Neural crest cell (in vitro differentiated cells): ENCODE measurements around the gene ZNF628. TPM values are rescaled to one million over a fixed set of nuclear protein-coding genes. Genes with fewer than 3 reads are reported as not detected.
"Not testable (repeated sequence)": the region's sequence is repeated elsewhere in the genome, so short reads cannot be mapped to it uniquely, and the experiment has no call there.

Experiments used
- DNase-seq: peaks from one replicate; pipeline ENCODE4 v3.0.0; 2021; ENCODE audit warnings: low read depth, mixed read lengths, low spot score
- H3K27ac Mint-ChIP-seq: one replicate; pipeline ENCODE4 v1.8.0; 2021; ENCODE audit warnings: mild to moderate bottlenecking, mixed read lengths; ENCODE audit not compliant: unreplicated experiment
- H3K27me3 Mint-ChIP-seq: 2 replicates; pipeline ENCODE4 v1.8.0; 2021; ENCODE audit warnings: low read depth, mild to moderate bottlenecking, mixed read lengths
- H3K36me3 Mint-ChIP-seq: 2 replicates; pipeline ENCODE4 v1.8.0; 2021; ENCODE audit warnings: low read depth, mild to moderate bottlenecking, mixed read lengths
- H3K4me1 Mint-ChIP-seq: 2 replicates; pipeline ENCODE4 v1.8.0; 2021; ENCODE audit warnings: mixed read lengths
- H3K4me3 Mint-ChIP-seq: one replicate; pipeline ENCODE4 v1.8.0; 2021; ENCODE audit warnings: mild to moderate bottlenecking, mixed read lengths
- H3K9me3 Mint-ChIP-seq: 2 replicates; pipeline ENCODE4 v1.8.0; 2021; ENCODE audit warnings: mixed read lengths
- CTCF ChIP-seq: fragments of 200-600 bp; sonication (generic); conservative IDR thresholded peaks from 2 replicates; pipeline ENCODE4 v1.5.0; 2021; ENCODE audit warnings: antibody characterized with exemption, mild to moderate bottlenecking
- total RNA-seq: library from RNA; stranded (reverse); gene quantifications from 2 replicates; pipeline ENCODE4 v1.2.1, GENCODE V29; 2021

The ZNF628 gene
- total RNA-seq, 1 donor from 2014 or later: 15.0 TPM

DNA sequence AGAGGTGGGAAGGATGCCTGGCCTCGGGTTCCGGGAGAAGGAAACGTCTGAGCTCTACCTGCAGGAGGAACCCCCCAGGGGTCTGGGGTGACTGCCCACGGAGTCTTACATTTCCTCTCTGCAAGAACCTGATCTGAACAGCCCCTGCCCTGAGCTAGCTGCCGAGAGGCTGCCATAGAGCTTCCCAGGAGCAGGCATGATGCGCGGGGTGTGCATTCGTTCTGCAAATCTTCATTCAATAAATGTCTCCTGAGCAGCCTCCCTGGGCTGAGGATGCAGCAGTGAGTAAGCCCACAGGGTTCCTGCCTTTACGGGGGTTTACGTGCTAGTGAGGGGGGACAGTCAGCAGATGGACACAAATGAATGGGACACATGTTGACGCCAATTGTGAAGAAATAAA is 31.8 kb upstream of the ZNF628 start:
- no peak for TF ChIP-seq CTCF
- Mint-ChIP-seq H3K27ac (no peak overlapping the region), H3K36me3 (peaks cover 4% of the 10 kb centered on the region), H3K4me3 (no peak overlapping the region), H3K9me3 (no peaks in the 10 kb centered on the region), H3K4me1 (peaks cover 10% of the 10 kb centered on the region), H3K27me3 (peaks cover 68% of the 10 kb centered on the region)
- DNase-seq: no peak

- H3K27me3 Mint-ChIP-seq: peaks cover 62% of the 10 kb centered on the region
Measured at GRCh38 chr19:55446060-55446459, 30.4 kb upstream of the ZNF628 start.

GRCh38 chr19:55447421-55448174 is 28.8 kb upstream of the ZNF628 start:
- Mint-ChIP-seq H3K36me3 (no peaks in the 10 kb centered on the region), H3K27me3 (peaks cover 58% of the 10 kb centered on the region), H3K4me1 (no peaks in the 10 kb centered on the region), H3K27ac (no peak overlapping the region), H3K4me3 (no peak overlapping the region), H3K9me3 (no peaks in the 10 kb centered on the region)
- DNase-seq: no peak
- no peak for TF ChIP-seq CTCF

More at GRCh38 chr19:55446060-55446459, 30.4 kb upstream of the ZNF628 start:
- TF ChIP-seq CTCF: no peak
- Mint-ChIP-seq H3K4me1 (peaks cover 6% of the 10 kb centered on the region), H3K4me3 (no peak overlapping the region), H3K36me3 (peaks cover under 1% of the 10 kb centered on the region), H3K27ac (no peak overlapping the region), H3K9me3 (no peaks in the 10 kb centered on the region)
- no peak for DNase-seq

- H3K4me3 Mint-ChIP-seq, H3K4me1 Mint-ChIP-seq, H3K36me3 Mint-ChIP-seq, H3K9me3 Mint-ChIP-seq, DNase-seq, H3K27ac Mint-ChIP-seq: not testable (repeated sequence)
- peaks cover 57% of the 10 kb centered on the region for H3K27me3 Mint-ChIP-seq
Measured at GRCh38 chr19:55448175-55448490, 28.3 kb upstream of the ZNF628 start.

- no peak for DNase-seq
- H3K27me3 Mint-ChIP-seq: peaks cover 53% of the 10 kb centered on the region
- peaks cover 13% of the 10 kb centered on the region for H3K4me1 Mint-ChIP-seq
- H3K4me3 Mint-ChIP-seq: no peak overlapping the region
- no peaks in the 10 kb centered on the region for H3K36me3 Mint-ChIP-seq
- no peak overlapping the region for H3K27ac Mint-ChIP-seq
- no peak for TF ChIP-seq CTCF
- no peaks in the 10 kb centered on the region for H3K9me3 Mint-ChIP-seq
Measured at GRCh38 chr19:55449469-55449868, 26.9 kb upstream of the ZNF628 start.

GRCh38 chr19:55451163-55451964 is 25.1 kb upstream of the ZNF628 start:
- peaks cover 17% of the 10 kb centered on the region for H3K4me1 Mint-ChIP-seq
- peak overlapping the region; percentile 71 for H3K4me3 Mint-ChIP-seq
- H3K27ac Mint-ChIP-seq: no peak overlapping the region
- H3K9me3 Mint-ChIP-seq: no peaks in the 10 kb centered on the region
- no peak for TF ChIP-seq CTCF
- DNase-seq: no peak
- H3K36me3 Mint-ChIP-seq: peaks cover 3% of the 10 kb centered on the region
- H3K27me3 Mint-ChIP-seq: peaks cover 37% of the 10 kb centered on the region
